ENCODE measurements around the gene AP5M1. TPM values are rescaled to one million over a fixed set of nuclear protein-coding genes. Genes with fewer than 3 reads are reported as not detected.

The AP5M1 gene
- total RNA-seq, 1 experiment from 2014 or later: 28.3 TPM

- Histone ChIP-seq H3K9me3 (ENCODE audit: insufficient read depth, low read depth) (no peaks in the 10 kb centered on the region), H3K27me3 (ENCODE audit: insufficient read depth, low read depth) (no peaks in the 10 kb centered on the region), H3K4me1 (replicated peaks; ENCODE audit: insufficient read depth) (no peaks in the 10 kb centered on the region), H3K4me3 (no peak overlapping the region), H2AFZ (no peak overlapping the region), H3K27ac (no peak overlapping the region), H3F3A (ENCODE audit: insufficient read depth, low read depth) (no peaks in the 10 kb centered on the region), H3K36me3 (ENCODE audit: low read depth) (no peaks in the 10 kb centered on the region), H4K20me1 (ENCODE audit: insufficient read depth) (no peaks in the 10 kb centered on the region), H3K4me2 (no peak overlapping the region), H3K9me2 (ENCODE audit: insufficient read depth) (no peaks in the 10 kb centered on the region), H3K79me2 (ENCODE audit: low read depth) (no peaks in the 10 kb centered on the region)
- TF ChIP-seq EZH2 (IDR thresholded peaks at IDR 0.05; ENCODE audit: low read depth) (no peak), CTCF (conservative IDR thresholded peaks at IDR 0.05) (no peak)
- CTCF ChIA-PET: no interaction called here
- DNase-seq: no peak
- BruUV-seq (replicated peaks): no TSS peak
- intact Hi-C loops (cut with micrococcal nuclease; ENCODE audit: unreplicated experiment): no loop called here
- POLR2A ChIA-PET (ENCODE audit: unreplicated experiment): no interaction called here
Observed at GRCh38 chr14:57302883-57303282, 34.1 kb downstream of the AP5M1 start.

GRCh38 chr14:57314396-57315089, 45.8 kb downstream of the AP5M1 start:
- Histone ChIP-seq H3K27ac (no peak overlapping the region), H4K20me1 (ENCODE audit: insufficient read depth) (no peaks in the 10 kb centered on the region), H3K9me2 (ENCODE audit: insufficient read depth) (no peaks in the 10 kb centered on the region), H3K79me2 (ENCODE audit: low read depth) (no peaks in the 10 kb centered on the region), H3K4me1 (replicated peaks; ENCODE audit: insufficient read depth) (no peaks in the 10 kb centered on the region), H3K36me3 (ENCODE audit: low read depth) (no peaks in the 10 kb centered on the region), H3F3A (ENCODE audit: insufficient read depth, low read depth) (no peaks in the 10 kb centered on the region), H3K9me3 (ENCODE audit: insufficient read depth, low read depth) (no peaks in the 10 kb centered on the region), H3K4me2 (no peak overlapping the region), H3K27me3 (ENCODE audit: insufficient read depth, low read depth) (peaks cover 3% of the 10 kb centered on the region; the same call in 1 of the 2 replicates), H2AFZ (no peak overlapping the region), H3K4me3 (no peak overlapping the region)
- CTCF ChIA-PET: no interaction called here
- BruUV-seq (replicated peaks): no TSS peak
- TF ChIP-seq CTCF (conservative IDR thresholded peaks at IDR 0.05) (no peak), EZH2 (IDR thresholded peaks at IDR 0.05; ENCODE audit: low read depth) (no peak)
- POLR2A ChIA-PET (ENCODE audit: unreplicated experiment): no interaction called here
- intact Hi-C loops (cut with micrococcal nuclease; ENCODE audit: unreplicated experiment): loop anchor here (5.0 to 10.0 kb wide), 3 partner anchors 63 to 760 kb away; no protein-coding TSS in a partner anchor
- no peak for DNase-seq

DNA sequence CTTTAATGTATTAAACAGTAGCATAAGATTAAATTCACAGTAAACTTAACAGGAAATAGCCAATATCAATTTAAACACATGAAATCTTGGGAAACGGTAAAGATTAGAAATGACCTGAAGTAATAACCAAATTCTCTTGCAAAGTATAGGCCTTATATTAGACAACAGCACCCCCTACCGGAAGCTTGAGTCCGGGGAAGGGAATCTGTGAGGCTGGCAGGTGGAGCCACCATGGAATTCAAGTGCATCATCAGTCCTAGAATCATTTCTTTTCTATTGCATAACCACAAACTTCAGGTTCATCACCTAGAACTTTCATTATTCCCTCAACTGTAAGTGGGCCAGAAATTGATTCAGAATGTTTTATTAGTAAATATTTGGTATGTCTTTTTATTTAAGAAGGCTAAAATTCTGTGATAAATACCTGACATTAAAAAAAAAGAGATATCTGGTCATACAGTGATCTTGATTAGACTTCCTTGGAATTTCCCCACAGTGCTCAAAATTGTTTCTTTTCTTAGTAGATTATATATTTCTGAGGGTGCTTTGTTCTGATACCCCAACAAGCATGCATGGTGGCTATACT, 48.6 kb downstream of the AP5M1 start:
- Histone ChIP-seq H3K9me3 (ENCODE audit: insufficient read depth, low read depth) (no peaks in the 10 kb centered on the region), H3K9me2 (ENCODE audit: insufficient read depth) (no peaks in the 10 kb centered on the region), H2AFZ (0 out of 2 replicates have a peak overlapping the region, but pooled peaks have one; percentile 65), H3K4me1 (replicated peaks; ENCODE audit: insufficient read depth) (no peaks in the 10 kb centered on the region), H3K4me3 (no peak overlapping the region), H3K27me3 (ENCODE audit: insufficient read depth, low read depth) (peaks cover 17% of the 10 kb centered on the region), H3K27ac (no peak overlapping the region), H3F3A (ENCODE audit: insufficient read depth, low read depth) (no peaks in the 10 kb centered on the region), H3K79me2 (ENCODE audit: low read depth) (no peaks in the 10 kb centered on the region), H3K36me3 (ENCODE audit: low read depth) (no peaks in the 10 kb centered on the region), H4K20me1 (ENCODE audit: insufficient read depth) (no peaks in the 10 kb centered on the region), H3K4me2 (no peak overlapping the region)
- no peak for TF ChIP-seq EZH2 (IDR thresholded peaks at IDR 0.05; ENCODE audit: low read depth)
- TF ChIP-seq CTCF (conservative IDR thresholded peaks at IDR 0.05): peak; percentile 87
- peak; percentile 50 to 66 for DNase-seq
- POLR2A ChIA-PET (ENCODE audit: unreplicated experiment): no interaction called here
- BruUV-seq (replicated peaks): no TSS peak
- intact Hi-C loops (cut with micrococcal nuclease; ENCODE audit: unreplicated experiment): loop anchor here (1.0 to 10.0 kb wide), 4 partner anchors 60 to 826 kb away; no protein-coding TSS in a partner anchor
- CTCF ChIA-PET: no interaction called here

Measured in PC-9 (cell line).